Activated gamma-delta T cell treated with anti-CD3 and anti-CD28 coated beads, Interleukin-2, amount 50 U/mL, for 16 hours (primary cell): ENCODE data around the gene NDFIP2.
"Not testable (repeated sequence)": the region's sequence is repeated elsewhere in the genome, so short reads cannot be mapped to it uniquely, and the experiment has no call there.

Experiments
- DNase-seq: peaks from one replicate; pipeline ENCODE4 v3.0.0-alpha.2; 2020; ENCODE audit warnings: low read depth

NDFIP2 gene

DNA sequence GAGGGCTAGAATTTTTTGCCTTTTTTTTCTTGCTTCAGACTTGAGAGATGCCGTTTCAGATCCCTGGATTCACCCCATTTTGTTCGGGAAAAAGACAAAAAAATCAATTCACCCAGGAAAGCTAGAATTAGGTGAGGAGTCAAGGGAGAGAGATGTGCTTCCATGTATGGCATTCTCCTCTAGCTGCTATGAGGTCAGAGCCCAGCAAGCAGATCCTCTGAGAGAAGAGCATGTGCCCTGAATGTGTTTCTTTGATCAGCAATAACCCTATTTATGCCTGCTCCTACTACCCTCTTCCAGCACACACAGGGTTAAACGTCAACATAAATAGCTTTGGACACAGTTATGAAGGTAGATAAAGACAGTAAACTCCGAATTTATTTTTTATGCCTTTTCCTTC lies 53.6 kb downstream of the NDFIP2 start:
- no peak for DNase-seq

GRCh38 chr13:79538757-79539156 lies 57.8 kb downstream of the NDFIP2 start:
- no peak for DNase-seq

DNA sequence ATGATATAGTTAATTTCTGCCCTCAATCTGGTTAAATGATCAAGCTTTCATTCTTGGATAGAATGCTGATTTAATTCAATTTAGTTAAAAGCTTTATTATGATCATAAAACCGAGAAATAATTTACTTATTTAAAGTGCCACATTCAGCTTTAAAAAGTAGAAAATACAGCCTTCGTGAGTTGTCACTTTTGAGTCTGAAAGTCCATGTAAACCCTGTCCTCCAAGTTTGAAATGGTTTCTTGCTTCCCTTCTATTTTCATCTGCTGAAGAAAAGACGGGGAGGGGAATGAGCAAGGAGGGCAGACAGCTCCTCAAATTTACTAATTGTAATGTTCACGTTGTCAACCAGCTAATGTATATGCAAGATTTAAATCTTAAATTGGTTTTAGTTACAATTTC lies 59.5 kb downstream of the NDFIP2 start:
- DNase-seq = no peak

GRCh38 chr13:79541426-79542049 lies 60.6 kb downstream of the NDFIP2 start:
- no peak for DNase-seq

GRCh38 chr13:79543883-79544282 lies 62.9 kb downstream of the NDFIP2 start:
- no peak for DNase-seq

DNA sequence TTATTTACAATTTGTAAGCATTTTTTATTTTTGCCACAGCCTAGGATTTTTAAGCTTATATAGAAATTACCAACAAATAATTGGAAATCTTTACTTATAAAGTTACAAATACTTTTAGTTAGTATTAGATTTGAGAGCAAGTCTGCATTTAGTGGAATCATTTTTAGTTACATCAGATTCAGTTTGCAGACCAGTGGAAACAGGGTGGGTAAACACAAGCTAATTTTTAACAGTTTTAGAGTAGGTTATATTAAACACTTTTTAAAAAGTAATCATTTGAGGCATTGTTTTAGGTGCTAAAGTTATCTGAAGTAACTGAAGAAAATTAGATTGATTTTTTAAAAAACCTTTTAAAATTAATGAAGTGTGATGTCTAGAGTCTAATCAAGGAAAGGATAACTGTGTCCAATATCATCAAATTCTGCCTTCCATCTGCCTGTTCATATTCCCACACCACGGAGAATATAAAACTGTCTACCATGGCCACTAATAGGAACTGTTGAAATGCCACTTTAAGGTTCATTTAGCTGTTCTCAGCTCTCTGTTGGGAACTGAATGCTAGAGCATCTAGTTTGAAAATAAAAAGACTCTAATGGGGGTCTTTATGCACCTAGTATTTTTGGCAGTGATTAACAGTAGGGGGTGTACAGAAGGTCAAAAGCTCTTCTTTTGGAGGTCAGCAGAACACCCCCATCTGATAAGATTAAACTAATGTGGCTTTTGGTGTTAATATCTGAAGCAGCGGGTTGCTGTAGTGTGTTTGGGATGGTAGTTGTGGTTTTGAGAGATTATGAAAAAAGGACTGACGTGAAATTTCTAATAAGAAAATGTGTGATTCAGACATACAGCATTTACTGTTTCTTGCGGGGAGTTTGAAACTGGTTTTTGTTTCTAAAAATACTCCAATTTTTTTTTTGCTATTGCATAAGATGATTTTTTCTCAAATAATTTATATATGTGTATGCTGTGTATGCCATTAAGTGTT lies 66.5 kb downstream of the NDFIP2 start:
- DNase-seq = no peak

GRCh38 chr13:79548902-79549301 lies 67.9 kb downstream of the NDFIP2 start:
- no peak for DNase-seq

- no peak for DNase-seq
Measured at GRCh38 chr13:79549355-79550106, 68.6 kb downstream of the NDFIP2 start.

GRCh38 chr13:79557666-79558065 lies 76.7 kb downstream of the NDFIP2 start:
- no peak for DNase-seq

DNA sequence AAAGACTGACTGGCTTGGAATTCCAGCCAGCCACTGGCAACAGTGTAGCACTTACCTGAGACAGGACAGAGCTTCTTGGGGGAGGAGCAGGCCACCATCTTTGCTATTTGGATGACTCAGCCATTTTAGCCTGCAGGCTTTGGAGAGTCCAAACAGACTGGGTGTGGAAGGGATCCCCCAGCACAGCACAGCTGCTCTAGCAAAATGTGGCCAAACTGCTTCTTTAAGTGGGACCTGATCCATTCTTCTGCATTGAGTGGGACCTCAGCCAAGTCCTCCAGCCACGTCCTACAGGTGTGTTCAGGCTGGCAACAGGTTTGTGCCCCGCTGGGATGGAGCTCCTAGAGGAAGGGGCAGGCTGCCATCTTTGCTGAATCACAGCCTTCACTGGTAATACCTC lies 80.0 kb downstream of the NDFIP2 start:
- DNase-seq = no peak

GRCh38 chr13:79562557-79562956 lies 81.6 kb downstream of the NDFIP2 start:
- DNase-seq = no peak

DNA sequence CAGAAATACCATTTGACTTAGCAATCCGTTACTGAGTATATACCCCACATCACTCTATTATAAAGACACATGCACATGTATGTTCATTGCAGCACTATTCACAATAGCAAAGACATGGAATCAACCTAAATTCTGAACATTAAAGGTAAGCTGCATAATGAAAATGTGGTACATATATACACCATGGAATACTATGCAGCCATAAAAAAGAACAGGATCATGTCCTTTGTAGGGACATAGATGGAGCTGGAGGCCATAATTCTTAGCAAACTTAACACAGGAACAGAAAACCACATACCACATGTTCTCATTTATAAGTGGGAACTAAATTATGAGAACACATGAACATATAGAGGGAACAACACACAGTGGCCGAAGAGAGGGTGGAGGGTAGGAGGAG lies 85.2 kb downstream of the NDFIP2 start:
- DNase-seq = no peak

GRCh38 chr13:79571147-79571546 lies 90.2 kb downstream of the NDFIP2 start:
- DNase-seq = no peak

DNA sequence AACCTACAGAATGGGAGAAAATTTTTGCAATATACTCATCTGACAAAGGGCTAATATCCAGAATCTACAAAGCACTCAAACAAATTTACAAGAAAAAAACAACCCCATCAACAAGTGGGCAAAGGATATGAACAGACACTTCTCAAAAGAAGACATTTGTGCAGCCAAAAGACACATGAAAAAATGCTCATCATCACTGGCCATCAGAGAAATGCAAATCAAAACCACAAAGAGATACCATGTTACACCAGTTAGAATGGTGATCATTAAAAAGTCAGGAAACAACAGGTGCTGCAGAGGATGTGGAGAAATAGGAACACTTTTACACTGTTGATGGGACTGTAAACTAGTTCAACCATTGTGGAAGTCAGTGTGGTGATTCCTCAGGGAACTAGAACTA lies 92.9 kb downstream of the NDFIP2 start:
- DNase-seq = not testable (repeated sequence)

GRCh38 chr13:79581870-79582315 lies 100.9 kb downstream of the NDFIP2 start:
- no peak for DNase-seq

- no peak for DNase-seq
Measured at GRCh38 chr13:79582896-79583295, 101.9 kb downstream of the NDFIP2 start.

DNA sequence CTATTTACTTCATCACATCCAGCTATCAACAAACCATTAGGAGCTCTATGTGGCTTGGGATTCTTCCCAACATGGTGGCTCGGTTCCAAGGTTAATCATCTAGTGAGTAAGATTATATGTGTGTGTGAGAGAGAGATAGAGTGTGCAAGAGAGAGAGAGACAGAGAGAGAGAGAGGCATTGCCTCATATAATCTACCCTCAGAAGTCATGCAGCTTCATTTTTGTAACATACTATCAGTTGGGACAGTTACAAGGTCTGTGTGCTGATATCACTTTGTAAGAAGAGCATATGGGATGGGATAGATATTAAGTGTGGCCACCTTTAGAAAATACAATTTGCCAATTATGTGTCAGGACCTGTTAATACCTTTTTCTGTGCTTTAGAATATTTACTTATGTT lies 104.1 kb downstream of the NDFIP2 start:
- no peak for DNase-seq

- DNase-seq = no peak
Measured at GRCh38 chr13:79589603-79590393, 108.8 kb downstream of the NDFIP2 start.

- DNase-seq = no peak
Measured at GRCh38 chr13:79590394-79590676, 109.4 kb downstream of the NDFIP2 start.

DNA sequence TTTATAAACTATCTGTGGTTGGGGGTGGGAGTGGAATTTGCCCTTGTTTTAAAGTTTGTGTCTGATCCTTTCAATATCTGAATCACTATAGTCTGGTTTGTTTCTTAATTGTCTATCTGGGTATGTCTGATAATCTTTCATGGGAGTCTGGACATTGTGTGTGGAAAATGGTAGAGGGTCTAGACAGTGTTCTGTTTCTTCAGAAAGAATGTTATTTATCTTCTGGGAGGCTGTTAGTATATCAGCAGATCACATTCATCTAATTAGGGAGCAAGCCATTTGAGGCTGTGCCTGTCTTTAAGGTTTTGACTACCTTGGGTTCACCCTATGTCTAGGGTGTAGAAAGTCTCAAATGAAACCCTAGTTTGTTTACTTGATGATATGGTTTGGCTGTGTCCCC lies 110.5 kb downstream of the NDFIP2 start:
- DNase-seq = no peak

- no peak for DNase-seq
Measured at GRCh38 chr13:79593121-79593520, 112.2 kb downstream of the NDFIP2 start.

- no peak for DNase-seq
Measured at GRCh38 chr13:79593641-79594275, 112.8 kb downstream of the NDFIP2 start.
